HEK293 (cell line): ENCODE measurements around the gene PABPN1L.

Experiments used
- CTCF ChIA-PET: fragments of 350-600 bp; formaldehyde crosslinking; extraction: SDS; loops from one replicate; lab custom pipeline; 2021; ENCODE audit warnings: antibody characterized with exemption; lab: Yijun Ruan, JAX
- POLR2A ChIA-PET: fragments of 300-600 bp; formaldehyde crosslinking; extraction: SDS; loops from one replicate; lab custom pipeline; 2020; ENCODE audit warnings: antibody characterized with exemption, inconsistent platforms; lab: Yijun Ruan, JAX
- H3K27ac ChIP-seq: fragments of 200-500 bp; sonication (Bioruptor generic); 2 replicates; pipeline ENCODE4 v1.5.1; 2014; ENCODE audit warnings: low read depth, low read length, control low read depth, inconsistent platforms; ENCODE audit errors: extremely low read depth
- H3K36me3 ChIP-seq, 2 experiments: fragments of 200-500 bp in 1 of 2; sonication (Bioruptor generic) in 1 of 2; 1 replicate in 1 of 2; 2 replicates in 1 of 2; pipeline ENCODE4 v1.5.1; 2014 to 2017; ENCODE audit warnings: inconsistent platforms in 2 of 2, low read length in 2 of 2; ENCODE audit not compliant: control insufficient read depth in 2 of 2, insufficient read depth in 1 of 2
- H3K4me1 ChIP-seq: fragments of 200-500 bp; sonication (Bioruptor generic); 2 replicates; pipeline ENCODE4 v1.5.1; 2014; ENCODE audit warnings: mild to moderate bottlenecking, low read length, inconsistent platforms; ENCODE audit not compliant: control insufficient read depth, insufficient read depth
- H3K4me3 ChIP-seq: 2 replicates; pipeline ENCODE4 v1.5.1; 2011; ENCODE audit warnings: low read depth, mild to moderate bottlenecking, control low read depth, low read length, moderate library complexity
- H3K9me3 ChIP-seq: fragments of 200-500 bp; sonication (Bioruptor generic); 2 replicates; pipeline ENCODE4 v1.5.1; 2014; ENCODE audit warnings: low read depth, low read length, inconsistent platforms; ENCODE audit not compliant: control insufficient read depth, insufficient read depth
- EGR2 ChIP-seq: fragments of 450-650 bp; formaldehyde crosslinking; IDR thresholded peaks from 2 replicates; pipeline ENCODE4 v1.5.1; 2016; ENCODE audit warnings: low read depth, missing biosample characterization, missing genetic modification characterization
- MYNN ChIP-seq: fragments of 450-650 bp; formaldehyde crosslinking; IDR thresholded peaks from 2 replicates; pipeline ENCODE4 v1.5.1; 2016; ENCODE audit warnings: missing biosample characterization, missing genetic modification characterization, borderline replicate concordance
- ZFHX2 ChIP-seq: fragments of 450-650 bp; formaldehyde crosslinking; conservative IDR thresholded peaks from 2 replicates; pipeline ENCODE4 v1.5.1; 2016; ENCODE audit warnings: missing biosample characterization, missing genetic modification characterization
- ZNF214 ChIP-seq: fragments of 450-650 bp; formaldehyde crosslinking; IDR thresholded peaks from 2 replicates; pipeline ENCODE4 v1.5.1; 2017; ENCODE audit warnings: missing biosample characterization, mild to moderate bottlenecking, missing genetic modification characterization, borderline replicate concordance
- ZNF558 ChIP-seq: fragments of 450-650 bp; formaldehyde crosslinking; IDR thresholded peaks from 2 replicates; pipeline ENCODE4 v1.5.1; 2016; ENCODE audit warnings: missing biosample characterization, missing genetic modification characterization
- ZNF560 ChIP-seq: fragments of 450-650 bp; formaldehyde crosslinking; IDR thresholded peaks from 2 replicates; pipeline ENCODE4 v1.5.1; 2017; ENCODE audit warnings: missing biosample characterization, missing genetic modification characterization, borderline replicate concordance
- ZNF626 ChIP-seq: fragments of 450-650 bp; sonication (Bioruptor Pico); formaldehyde crosslinking; IDR thresholded peaks from 2 replicates; pipeline ENCODE4 v1.5.1; 2018; ENCODE audit warnings: missing biosample characterization, missing genetic modification characterization, inconsistent platforms
- ZNF76 ChIP-seq: fragments of 450-650 bp; formaldehyde crosslinking; IDR thresholded peaks from 2 replicates; pipeline ENCODE4; 2016; ENCODE audit warnings: low read depth, missing biosample characterization, missing genetic modification characterization, borderline replicate concordance
- ZNF837 ChIP-seq: fragments of 450-650 bp; formaldehyde crosslinking; IDR thresholded peaks from 2 replicates; pipeline ENCODE4 v1.5.1; 2016; ENCODE audit warnings: missing biosample characterization, missing genetic modification characterization
- TF ChIP-seq, protein P1 (sequence below): fragments of 450-650 bp; formaldehyde crosslinking; IDR thresholded peaks from 2 replicates; pipeline ENCODE4 v1.5.1; 2016; ENCODE audit warnings: missing biosample characterization, missing genetic modification characterization, low read depth
- TF ChIP-seq, protein P2 (sequence below): fragments of 450-650 bp; formaldehyde crosslinking; IDR thresholded peaks from 2 replicates; pipeline ENCODE4 v1.5.1; 2017; ENCODE audit warnings: missing biosample characterization, missing genetic modification characterization
- TF ChIP-seq, protein P3 (sequence below): sonication (generic); formaldehyde crosslinking; IDR thresholded peaks from 2 replicates; pipeline ENCODE4 v1.8.1; 2022; ENCODE audit warnings: mild to moderate bottlenecking, moderate library complexity, missing genetic modification reagents

Gene PABPN1L

DNA sequence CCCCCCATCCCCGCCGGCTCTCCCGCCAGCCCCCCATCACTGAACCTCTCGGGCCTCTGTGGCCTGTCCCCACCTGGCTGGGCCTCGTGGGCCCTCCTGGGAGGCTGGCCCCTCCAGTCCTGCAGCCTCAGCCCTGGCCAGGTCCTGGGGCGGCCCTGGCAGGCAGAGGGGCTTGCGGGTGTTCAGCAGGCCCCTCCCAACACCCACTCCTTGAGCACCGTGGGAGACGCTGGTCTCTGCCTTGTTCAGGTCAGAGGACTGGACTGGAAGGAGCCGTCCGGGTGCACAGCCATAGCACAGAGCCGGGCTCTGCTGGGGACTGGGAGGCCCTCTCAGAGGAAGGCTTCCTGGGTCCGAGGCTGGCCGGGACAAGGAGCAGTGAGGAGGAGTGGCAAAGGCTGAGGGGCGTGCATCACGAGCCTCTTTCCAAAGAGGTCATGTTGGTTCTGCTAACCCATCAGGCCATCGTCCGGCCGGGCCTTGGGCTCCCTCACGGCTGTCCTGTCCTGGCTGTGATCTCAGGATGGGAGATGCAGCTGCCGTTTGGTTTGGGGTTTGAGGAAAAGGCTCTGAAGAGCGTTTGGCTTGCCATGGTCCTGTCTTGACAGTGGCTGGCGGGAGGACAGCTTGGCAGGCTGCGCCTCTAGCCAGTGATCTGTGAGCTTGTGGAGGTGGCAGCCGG lies 6.3 kb upstream of the PABPN1L start:
- Histone ChIP-seq H3K36me3 (no peaks in the 10 kb centered on the region), H3K4me3 (no peak overlapping the region), H3K27ac (no peak overlapping the region), H3K9me3 (no peaks in the 10 kb centered on the region), H3K4me1 (no peaks in the 10 kb centered on the region)
- POLR2A ChIA-PET: no interaction called here
- TF ChIP-seq ZNF76 (tag by site-specific recombination) (no peak), ZNF626 (tag by site-specific recombination) (no peak), ZNF214 (tag by site-specific recombination) (no peak), ZNF560 (no peak), MYNN (tag by site-specific recombination) (no peak)
- TF ChIP-seq, protein P1, sequence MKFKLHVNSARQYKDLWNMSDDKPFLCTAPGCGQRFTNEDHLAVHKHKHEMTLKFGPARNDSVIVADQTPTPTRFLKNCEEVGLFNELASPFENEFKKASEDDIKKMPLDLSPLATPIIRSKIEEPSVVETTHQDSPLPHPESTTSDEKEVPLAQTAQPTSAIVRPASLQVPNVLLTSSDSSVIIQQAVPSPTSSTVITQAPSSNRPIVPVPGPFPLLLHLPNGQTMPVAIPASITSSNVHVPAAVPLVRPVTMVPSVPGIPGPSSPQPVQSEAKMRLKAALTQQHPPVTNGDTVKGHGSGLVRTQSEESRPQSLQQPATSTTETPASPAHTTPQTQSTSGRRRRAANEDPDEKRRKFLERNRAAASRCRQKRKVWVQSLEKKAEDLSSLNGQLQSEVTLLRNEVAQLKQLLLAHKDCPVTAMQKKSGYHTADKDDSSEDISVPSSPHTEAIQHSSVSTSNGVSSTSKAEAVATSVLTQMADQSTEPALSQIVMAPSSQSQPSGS: no peak
- TF ChIP-seq, protein P2, sequence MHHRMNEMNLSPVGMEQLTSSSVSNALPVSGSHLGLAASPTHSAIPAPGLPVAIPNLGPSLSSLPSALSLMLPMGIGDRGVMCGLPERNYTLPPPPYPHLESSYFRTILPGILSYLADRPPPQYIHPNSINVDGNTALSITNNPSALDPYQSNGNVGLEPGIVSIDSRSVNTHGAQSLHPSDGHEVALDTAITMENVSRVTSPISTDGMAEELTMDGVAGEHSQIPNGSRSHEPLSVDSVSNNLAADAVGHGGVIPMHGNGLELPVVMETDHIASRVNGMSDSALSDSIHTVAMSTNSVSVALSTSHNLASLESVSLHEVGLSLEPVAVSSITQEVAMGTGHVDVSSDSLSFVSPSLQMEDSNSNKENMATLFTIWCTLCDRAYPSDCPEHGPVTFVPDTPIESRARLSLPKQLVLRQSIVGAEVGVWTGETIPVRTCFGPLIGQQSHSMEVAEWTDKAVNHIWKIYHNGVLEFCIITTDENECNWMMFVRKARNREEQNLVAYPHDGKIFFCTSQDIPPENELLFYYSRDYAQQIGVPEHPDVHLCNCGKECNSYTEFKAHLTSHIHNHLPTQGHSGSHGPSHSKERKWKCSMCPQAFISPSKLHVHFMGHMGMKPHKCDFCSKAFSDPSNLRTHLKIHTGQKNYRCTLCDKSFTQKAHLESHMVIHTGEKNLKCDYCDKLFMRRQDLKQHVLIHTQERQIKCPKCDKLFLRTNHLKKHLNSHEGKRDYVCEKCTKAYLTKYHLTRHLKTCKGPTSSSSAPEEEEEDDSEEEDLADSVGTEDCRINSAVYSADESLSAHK: no peak
- TF ChIP-seq, protein P3, sequence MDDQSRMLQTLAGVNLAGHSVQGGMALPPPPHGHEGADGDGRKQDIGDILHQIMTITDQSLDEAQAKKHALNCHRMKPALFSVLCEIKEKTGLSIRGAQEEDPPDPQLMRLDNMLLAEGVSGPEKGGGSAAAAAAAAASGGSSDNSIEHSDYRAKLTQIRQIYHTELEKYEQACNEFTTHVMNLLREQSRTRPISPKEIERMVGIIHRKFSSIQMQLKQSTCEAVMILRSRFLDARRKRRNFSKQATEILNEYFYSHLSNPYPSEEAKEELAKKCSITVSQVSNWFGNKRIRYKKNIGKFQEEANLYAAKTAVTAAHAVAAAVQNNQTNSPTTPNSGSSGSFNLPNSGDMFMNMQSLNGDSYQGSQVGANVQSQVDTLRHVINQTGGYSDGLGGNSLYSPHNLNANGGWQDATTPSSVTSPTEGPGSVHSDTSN: no peak
- CTCF ChIA-PET: no interaction called here

DNA sequence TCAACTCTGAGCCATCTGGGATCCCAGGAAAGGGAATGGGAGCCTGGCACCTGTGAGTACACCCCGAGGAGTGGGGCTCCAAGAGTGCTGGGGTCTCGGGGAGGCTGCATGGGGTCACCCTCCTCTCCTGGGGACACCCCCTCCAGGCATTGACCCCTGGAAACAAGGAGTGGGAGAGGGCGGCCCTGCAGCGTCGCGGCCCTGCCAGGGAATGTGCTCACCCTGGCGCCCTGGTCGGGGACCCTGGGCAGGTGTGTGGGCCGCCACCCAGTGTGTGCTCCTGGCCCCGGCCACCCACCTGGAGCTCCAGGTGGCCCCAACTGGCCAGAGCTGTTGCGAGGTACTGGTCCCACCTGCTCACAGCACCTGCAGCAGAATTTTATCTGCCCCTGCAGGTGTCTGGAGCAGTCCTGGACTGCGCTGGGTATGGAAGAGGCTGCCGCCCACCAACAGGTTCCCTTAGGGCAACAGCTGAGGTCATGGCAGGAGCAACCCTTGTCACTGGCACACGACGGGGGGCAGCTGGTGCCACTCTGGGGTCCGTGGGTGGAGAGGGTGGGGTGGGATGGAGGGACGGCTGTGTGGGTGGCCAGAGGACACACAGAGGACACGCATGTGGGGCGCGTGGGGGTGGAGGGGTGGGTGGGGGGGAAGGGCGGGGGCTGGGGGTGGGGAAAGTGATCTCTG lies 5.4 kb upstream of the PABPN1L start:
- Histone ChIP-seq H3K4me1 (no peaks in the 10 kb centered on the region), H3K4me3 (no peak overlapping the region), H3K36me3 (no peaks in the 10 kb centered on the region)
- peak; percentile 65 for TF ChIP-seq ZFHX2 (tag by site-specific recombination)
- no peak for TF ChIP-seq ZNF558 (tag by site-specific recombination)
- peak; percentile 56; the same call in 1 of the 2 replicates for TF ChIP-seq EGR2 (tag by site-specific recombination)
- TF ChIP-seq, all 188 proteins: peak for 2
- ChIA-PET CTCF (interaction anchor here (0.7 kb wide), 1 partner anchor 14 kb away, joined by 3 read pairs; no protein-coding TSS in a partner anchor), POLR2A (no interaction called here)
- no peak overlapping the region for H3K27ac ChIP-seq
- H3K9me3 ChIP-seq: no peaks in the 10 kb centered on the region

DNA sequence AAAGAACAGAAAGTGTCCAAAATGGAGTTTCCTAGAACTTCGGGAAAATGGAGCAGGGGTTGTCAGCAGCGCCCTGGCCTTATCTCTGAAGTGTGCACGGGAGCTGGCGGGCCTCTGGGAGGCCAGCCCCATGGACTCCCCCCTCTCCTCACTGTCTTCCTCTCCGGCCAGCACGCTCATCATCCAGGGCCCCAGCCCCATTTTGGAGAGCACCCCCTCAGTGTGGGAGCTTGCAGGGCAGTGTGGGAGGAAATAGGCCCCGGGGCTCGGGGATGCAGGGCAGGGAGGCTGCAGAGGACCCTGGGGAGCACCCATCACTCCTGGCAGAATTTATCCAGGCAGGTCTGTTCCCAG lies 4.9 kb upstream of the PABPN1L start:
- CTCF ChIA-PET: interaction anchor here (0.7 kb wide), 1 partner anchor 14 kb away, joined by 3 read pairs; no protein-coding TSS in a partner anchor
- Histone ChIP-seq H3K9me3 (no peaks in the 10 kb centered on the region), H3K36me3 (no peaks in the 10 kb centered on the region), H3K4me3 (no peak overlapping the region), H3K27ac (no peak overlapping the region), H3K4me1 (no peaks in the 10 kb centered on the region)
- POLR2A ChIA-PET: no interaction called here
- no peak for TF ChIP-seq ZNF837 (tag by site-specific recombination)
